Right lobe of liver (tissue), 4 donors: ENCODE results near the gene RABEP1.

ENCODE experiments used
- POLR2A ChIP-seq: fragments of 450-650 bp; IDR thresholded peaks from one replicate; pipeline ENCODE4 v1.6.1; 2017; ENCODE audit warnings: antibody characterized with exemption, mild to moderate bottlenecking
- TF ChIP-seq, protein P1 (sequence below), 4 donors: fragments of 200-600 bp in 3 of 4; fragments of 450-650 bp in 1 of 4; IDR thresholded peaks; one replicate each; pipeline versions ENCODE4 v1.5.1 to v1.8.0; 2016 to 2022; ENCODE audit warnings: antibody characterized with exemption in 4 of 4, mild to moderate bottlenecking in 2 of 4
- donor health status: DM: no; HTN: no; CAD: no.
- donor health status: DM: no; HTN: no; CAD: no.
- donor health status: DM: no; HTN: yes; CAD: no.

DNA sequence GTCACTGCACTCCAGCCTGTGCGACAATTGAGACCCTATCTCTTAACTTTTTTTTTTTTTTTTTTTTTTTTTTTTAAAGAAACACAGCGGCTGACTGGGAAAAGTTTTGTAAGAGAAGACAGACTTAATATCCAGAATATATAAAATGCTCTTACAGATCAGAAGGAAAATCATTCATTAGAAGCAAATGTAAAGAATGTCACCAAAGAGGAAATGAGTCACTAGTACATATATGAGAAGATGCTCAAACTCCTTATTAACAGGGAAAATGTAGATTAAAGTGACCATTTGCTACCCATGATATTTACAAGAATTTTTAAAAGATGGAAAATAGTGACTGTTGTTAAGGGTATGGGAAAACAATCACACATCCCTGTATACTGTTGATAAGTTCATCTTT, 48.9 kb downstream of the RABEP1 start:
- TF ChIP-seq, protein P1, sequence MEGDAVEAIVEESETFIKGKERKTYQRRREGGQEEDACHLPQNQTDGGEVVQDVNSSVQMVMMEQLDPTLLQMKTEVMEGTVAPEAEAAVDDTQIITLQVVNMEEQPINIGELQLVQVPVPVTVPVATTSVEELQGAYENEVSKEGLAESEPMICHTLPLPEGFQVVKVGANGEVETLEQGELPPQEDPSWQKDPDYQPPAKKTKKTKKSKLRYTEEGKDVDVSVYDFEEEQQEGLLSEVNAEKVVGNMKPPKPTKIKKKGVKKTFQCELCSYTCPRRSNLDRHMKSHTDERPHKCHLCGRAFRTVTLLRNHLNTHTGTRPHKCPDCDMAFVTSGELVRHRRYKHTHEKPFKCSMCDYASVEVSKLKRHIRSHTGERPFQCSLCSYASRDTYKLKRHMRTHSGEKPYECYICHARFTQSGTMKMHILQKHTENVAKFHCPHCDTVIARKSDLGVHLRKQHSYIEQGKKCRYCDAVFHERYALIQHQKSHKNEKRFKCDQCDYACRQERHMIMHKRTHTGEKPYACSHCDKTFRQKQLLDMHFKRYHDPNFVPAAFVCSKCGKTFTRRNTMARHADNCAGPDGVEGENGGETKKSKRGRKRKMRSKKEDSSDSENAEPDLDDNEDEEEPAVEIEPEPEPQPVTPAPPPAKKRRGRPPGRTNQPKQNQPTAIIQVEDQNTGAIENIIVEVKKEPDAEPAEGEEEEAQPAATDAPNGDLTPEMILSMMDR (IDR thresholded peaks at IDR 0.05): no peak
- no peak for TF ChIP-seq POLR2A
